Neural crest cell (in vitro differentiated cells): ENCODE measurements around the gene BMAL1. TPM values are rescaled to one million over a fixed set of nuclear protein-coding genes. Genes with fewer than 3 reads are reported as not detected.

Experiments
- DNase-seq: peaks from one replicate; pipeline ENCODE4 v3.0.0; 2021; ENCODE audit warnings: low read depth, mixed read lengths, low spot score
- H3K27ac Mint-ChIP-seq: one replicate; pipeline ENCODE4 v1.8.0; 2021; ENCODE audit warnings: mild to moderate bottlenecking, mixed read lengths; ENCODE audit not compliant: unreplicated experiment
- H3K27me3 Mint-ChIP-seq: 2 replicates; pipeline ENCODE4 v1.8.0; 2021; ENCODE audit warnings: low read depth, mild to moderate bottlenecking, mixed read lengths
- H3K36me3 Mint-ChIP-seq: 2 replicates; pipeline ENCODE4 v1.8.0; 2021; ENCODE audit warnings: low read depth, mild to moderate bottlenecking, mixed read lengths
- H3K4me1 Mint-ChIP-seq: 2 replicates; pipeline ENCODE4 v1.8.0; 2021; ENCODE audit warnings: mixed read lengths
- H3K4me3 Mint-ChIP-seq: one replicate; pipeline ENCODE4 v1.8.0; 2021; ENCODE audit warnings: mild to moderate bottlenecking, mixed read lengths
- H3K9me3 Mint-ChIP-seq: 2 replicates; pipeline ENCODE4 v1.8.0; 2021; ENCODE audit warnings: mixed read lengths
- CTCF ChIP-seq: fragments of 200-600 bp; sonication (generic); conservative IDR thresholded peaks from 2 replicates; pipeline ENCODE4 v1.5.0; 2021; ENCODE audit warnings: antibody characterized with exemption, mild to moderate bottlenecking
- total RNA-seq: library from RNA; stranded (reverse); gene quantifications from 2 replicates; pipeline ENCODE4 v1.2.1, GENCODE V29; 2021

BMAL1 gene
- total RNA-seq, 1 donor from 2014 or later: 5.1 TPM

GRCh38 chr11:13261591-13262061 lies 16.0 kb upstream of the BMAL1 start:
- H3K4me3 Mint-ChIP-seq: no peak overlapping the region
- no peak for TF ChIP-seq CTCF
- DNase-seq: no peak
- H3K9me3 Mint-ChIP-seq: no peaks in the 10 kb centered on the region
- no peaks in the 10 kb centered on the region for H3K36me3 Mint-ChIP-seq
- H3K27me3 Mint-ChIP-seq: peaks cover 9% of the 10 kb centered on the region
- peaks cover 17% of the 10 kb centered on the region for H3K4me1 Mint-ChIP-seq
- H3K27ac Mint-ChIP-seq: no peak overlapping the region

GRCh38 chr11:13262096-13262495 lies 15.5 kb upstream of the BMAL1 start:
- no peak for DNase-seq
- no peak for TF ChIP-seq CTCF
- Mint-ChIP-seq H3K9me3 (no peaks in the 10 kb centered on the region), H3K27me3 (peaks cover 9% of the 10 kb centered on the region), H3K27ac (no peak overlapping the region), H3K4me3 (no peak overlapping the region), H3K4me1 (peaks cover 17% of the 10 kb centered on the region), H3K36me3 (no peaks in the 10 kb centered on the region)

- H3K27ac Mint-ChIP-seq: no peak overlapping the region
- DNase-seq: no peak
- peaks cover 59% of the 10 kb centered on the region for H3K27me3 Mint-ChIP-seq
- TF ChIP-seq CTCF: no peak
- H3K4me3 Mint-ChIP-seq: no peak overlapping the region
- H3K9me3 Mint-ChIP-seq: no peaks in the 10 kb centered on the region
- no peaks in the 10 kb centered on the region for H3K36me3 Mint-ChIP-seq
- no peaks in the 10 kb centered on the region for H3K4me1 Mint-ChIP-seq
Observed at GRCh38 chr11:13268791-13269190, 8.8 kb upstream of the BMAL1 start.

- peaks cover 68% of the 10 kb centered on the region for H3K27me3 Mint-ChIP-seq
- DNase-seq: no peak
- no peak overlapping the region for H3K4me3 Mint-ChIP-seq
- no peaks in the 10 kb centered on the region for H3K9me3 Mint-ChIP-seq
- no peak for TF ChIP-seq CTCF
- no peaks in the 10 kb centered on the region for H3K4me1 Mint-ChIP-seq
- H3K27ac Mint-ChIP-seq: no peak overlapping the region
- no peaks in the 10 kb centered on the region for H3K36me3 Mint-ChIP-seq
Observed at GRCh38 chr11:13269775-13270174, 7.8 kb upstream of the BMAL1 start.

- Mint-ChIP-seq H3K9me3 (no peaks in the 10 kb centered on the region), H3K36me3 (no peaks in the 10 kb centered on the region), H3K4me1 (no peaks in the 10 kb centered on the region), H3K27ac (no peak overlapping the region), H3K4me3 (no peak overlapping the region), H3K27me3 (peaks cover 74% of the 10 kb centered on the region)
- no peak for DNase-seq
- TF ChIP-seq CTCF: no peak
Observed at GRCh38 chr11:13271060-13271693, 6.4 kb upstream of the BMAL1 start.
